Mononuclear cell (primary cell): ENCODE data around the gene ITPKB. TPM values are rescaled to one million over a fixed set of nuclear protein-coding genes. Genes with fewer than 3 reads are reported as not detected.
"Not testable (repeated sequence)": the region's sequence is repeated elsewhere in the genome, so short reads cannot be mapped to it uniquely, and the experiment has no call there.

Source experiments
- H3K27me3 ChIP-seq: 2 replicates; pipeline ENCODE4 v1.6.0; 2011; ENCODE audit warnings: low read length, control low read depth; ENCODE audit not compliant: insufficient read depth
- H3K4me1 ChIP-seq: 2 replicates; pipeline ENCODE4 v1.5.1; 2011; ENCODE audit warnings: mild to moderate bottlenecking, low read length, control low read depth; ENCODE audit not compliant: insufficient read depth
- H3K4me3 ChIP-seq: 2 replicates; pipeline ENCODE4 v1.5.1; 2011; ENCODE audit warnings: mild to moderate bottlenecking, low read length, moderate library complexity
- H3K9me3 ChIP-seq: 2 replicates; pipeline ENCODE4 v1.5.1; 2011; ENCODE audit warnings: low read depth, mild to moderate bottlenecking, control low read depth, low read length
- total RNA-seq: library from RNA; depleted of rRNA; stranded (reverse); fragments of >200 nt; gene quantifications from one replicate; pipeline ENCODE4 v1.2.3, GENCODE V29; 2012

Gene ITPKB
- total RNA-seq, 1 donor: 235 TPM

GRCh38 chr1:226645279-226645976 is 93.7 kb downstream of the ITPKB start:
- no peak overlapping the region for H3K4me3 ChIP-seq
- H3K4me1 ChIP-seq: peaks cover 60% of the 10 kb centered on the region
- H3K27me3 ChIP-seq: no peaks in the 10 kb centered on the region
- no peaks in the 10 kb centered on the region for H3K9me3 ChIP-seq

DNA sequence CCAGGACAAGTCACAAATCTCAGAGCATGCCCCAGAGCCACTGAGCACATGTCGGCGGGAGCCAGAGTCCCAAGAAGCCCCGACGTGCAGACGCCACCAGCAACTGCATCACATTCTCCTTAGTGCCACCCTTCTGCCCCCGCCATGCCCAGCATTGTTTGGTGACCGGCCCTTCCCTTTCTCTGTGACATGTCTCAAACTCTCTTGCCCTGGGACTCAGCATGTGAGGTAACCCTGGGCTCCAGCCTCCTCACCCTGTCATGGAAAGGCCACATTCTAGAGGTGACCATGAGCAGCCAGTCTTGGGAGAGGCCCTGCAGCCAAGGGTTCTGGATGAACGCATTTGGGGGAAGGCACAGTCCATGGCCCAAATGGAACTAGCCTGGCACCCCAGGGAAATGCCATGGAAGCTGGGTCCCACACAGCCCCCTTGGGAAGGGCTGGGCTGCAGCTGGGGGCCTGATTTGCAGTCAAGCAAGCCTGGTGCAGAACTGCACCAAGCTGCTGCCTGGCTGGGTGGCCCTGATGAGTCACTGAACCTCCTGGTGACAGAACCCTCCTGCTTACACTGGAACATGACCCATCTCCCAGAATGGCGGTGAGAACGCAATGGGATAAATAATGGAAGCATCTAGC is 94.4 kb downstream of the ITPKB start:
- Histone ChIP-seq H3K9me3 (no peaks in the 10 kb centered on the region), H3K4me3 (no peak overlapping the region), H3K27me3 (no peaks in the 10 kb centered on the region), H3K4me1 (peaks cover 53% of the 10 kb centered on the region)

- H3K27me3 ChIP-seq: no peaks in the 10 kb centered on the region
- H3K4me3 ChIP-seq: no peak overlapping the region
- peaks cover 53% of the 10 kb centered on the region for H3K4me1 ChIP-seq
- no peaks in the 10 kb centered on the region for H3K9me3 ChIP-seq
These were observed 95.2 kb downstream of the ITPKB start for GRCh38 chr1:226643611-226644540.

- Histone ChIP-seq H3K9me3 (no peaks in the 10 kb centered on the region), H3K27me3 (no peaks in the 10 kb centered on the region), H3K4me1 (peaks cover 53% of the 10 kb centered on the region), H3K4me3 (no peak overlapping the region)
These were observed 95.9 kb downstream of the ITPKB start for GRCh38 chr1:226643177-226643576.

GRCh38 chr1:226642421-226642820 is 96.7 kb downstream of the ITPKB start:
- no peak overlapping the region for H3K4me3 ChIP-seq
- no peaks in the 10 kb centered on the region for H3K9me3 ChIP-seq
- no peaks in the 10 kb centered on the region for H3K27me3 ChIP-seq
- H3K4me1 ChIP-seq: peaks cover 53% of the 10 kb centered on the region

- Histone ChIP-seq H3K27me3 (no peaks in the 10 kb centered on the region), H3K4me1 (peaks cover 53% of the 10 kb centered on the region), H3K4me3 (no peak overlapping the region), H3K9me3 (no peaks in the 10 kb centered on the region)
These were observed 97.3 kb downstream of the ITPKB start for GRCh38 chr1:226641671-226642231.

GRCh38 chr1:226640321-226641136 is 98.6 kb downstream of the ITPKB start:
- H3K9me3 ChIP-seq: no peaks in the 10 kb centered on the region
- peaks cover 53% of the 10 kb centered on the region for H3K4me1 ChIP-seq
- no peaks in the 10 kb centered on the region for H3K27me3 ChIP-seq
- H3K4me3 ChIP-seq: no peak overlapping the region

DNA sequence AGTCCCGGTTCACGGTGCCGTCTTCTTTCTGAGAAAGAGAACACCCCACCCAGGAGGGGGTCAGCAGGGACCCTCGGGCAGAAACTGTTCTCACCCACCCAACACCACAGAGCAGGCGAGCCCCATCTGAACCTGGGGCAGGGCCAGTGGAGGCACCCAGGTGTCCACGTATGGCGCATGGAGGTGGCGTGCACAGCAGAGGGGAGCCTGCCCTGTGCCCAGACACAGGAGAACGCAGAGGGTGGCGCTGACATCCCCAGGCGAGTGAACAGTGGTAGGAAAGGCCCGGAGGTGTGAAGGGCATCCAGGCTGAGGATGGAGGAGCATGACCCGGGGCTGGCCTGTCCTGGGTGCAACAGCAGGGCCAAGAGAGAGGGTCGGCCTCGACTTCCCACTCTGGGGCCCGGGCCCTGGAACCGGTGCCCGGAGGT is 99.4 kb downstream of the ITPKB start:
- Histone ChIP-seq H3K27me3 (no peaks in the 10 kb centered on the region), H3K4me1 (peaks cover 53% of the 10 kb centered on the region), H3K4me3 (no peak overlapping the region), H3K9me3 (no peaks in the 10 kb centered on the region)

GRCh38 chr1:226639206-226639605 is 99.9 kb downstream of the ITPKB start:
- not testable (repeated sequence) for H3K27me3 ChIP-seq, H3K4me3 ChIP-seq, H3K9me3 ChIP-seq
- peaks cover 53% of the 10 kb centered on the region for H3K4me1 ChIP-seq

DNA sequence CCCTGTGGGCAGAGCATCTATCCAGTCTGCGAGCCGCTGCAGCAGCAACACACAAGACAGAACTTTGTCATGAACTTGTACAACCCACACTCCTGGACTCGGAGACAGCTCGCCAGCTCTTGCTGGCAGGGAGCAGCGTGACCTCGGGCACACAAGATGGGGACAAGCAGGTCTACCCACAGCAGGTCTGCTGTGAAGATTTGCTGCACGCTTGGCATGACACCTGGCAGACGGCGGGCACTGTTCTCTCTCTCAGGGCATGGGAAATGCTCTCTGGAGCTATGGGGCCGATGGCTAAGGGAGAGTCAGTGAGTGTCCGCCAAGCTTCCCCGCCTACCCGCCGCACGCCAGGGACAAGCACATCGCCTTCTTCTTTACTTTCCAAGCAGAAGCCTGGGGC is 100.5 kb downstream of the ITPKB start:
- Histone ChIP-seq H3K4me3 (no peak overlapping the region), H3K9me3 (no peaks in the 10 kb centered on the region), H3K4me1 (peaks cover 53% of the 10 kb centered on the region)

DNA sequence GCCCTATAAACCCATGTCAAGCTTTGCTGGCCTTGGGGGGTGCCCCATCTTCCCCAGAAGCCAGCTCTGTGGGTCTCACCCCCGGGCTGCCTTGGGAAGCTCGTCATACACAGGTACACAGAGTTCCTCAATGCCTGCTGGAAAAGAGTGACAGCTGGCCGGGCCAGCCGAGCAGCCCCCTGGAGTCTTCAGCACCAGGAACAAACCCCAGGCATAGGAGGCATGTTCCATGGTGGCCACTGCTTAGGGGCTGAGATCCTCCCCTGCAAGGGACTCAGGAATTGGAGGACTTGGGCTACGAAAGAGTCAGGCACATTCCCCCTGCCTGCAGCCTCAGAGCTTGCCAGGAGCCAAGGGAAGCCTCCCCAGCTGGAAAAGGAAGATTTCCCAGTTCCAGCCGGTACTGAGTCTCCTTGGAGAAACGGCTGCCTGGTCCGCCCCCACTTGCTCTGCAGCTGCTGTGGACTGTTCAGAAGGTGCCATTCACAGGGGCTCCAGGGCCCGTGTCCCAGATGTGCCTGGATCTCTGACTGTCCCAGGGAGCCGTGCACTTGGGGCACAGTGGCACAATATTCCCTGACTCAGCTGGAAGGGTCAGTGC is 101.0 kb downstream of the ITPKB start:
- peaks cover 53% of the 10 kb centered on the region for H3K4me1 ChIP-seq
- no peaks in the 10 kb centered on the region for H3K27me3 ChIP-seq
- no peak overlapping the region for H3K4me3 ChIP-seq
- no peaks in the 10 kb centered on the region for H3K9me3 ChIP-seq

More for the DNA sequence above, 100.5 kb downstream of the ITPKB start:
- H3K27me3 ChIP-seq: no peaks in the 10 kb centered on the region

GRCh38 chr1:226637147-226637935 is 101.7 kb downstream of the ITPKB start:
- no peak overlapping the region for H3K4me3 ChIP-seq
- peaks cover 51% of the 10 kb centered on the region for H3K4me1 ChIP-seq
- no peaks in the 10 kb centered on the region for H3K27me3 ChIP-seq
- no peaks in the 10 kb centered on the region for H3K9me3 ChIP-seq

- Histone ChIP-seq H3K4me1 (peaks cover 46% of the 10 kb centered on the region), H3K27me3 (no peaks in the 10 kb centered on the region), H3K9me3 (no peaks in the 10 kb centered on the region), H3K4me3 (no peak overlapping the region)
These were observed 102.3 kb downstream of the ITPKB start for GRCh38 chr1:226636847-226637096.
